Renal cortex interstitium (tissue), 11 donors: ENCODE data around the gene PON2. TPM values are rescaled to one million over a fixed set of nuclear protein-coding genes. Genes with fewer than 3 reads are reported as not detected.

Experiments
- DNase-seq, 11 donors: peaks; one replicate each; pipeline ENCODE4 v3.0.0-alpha.2; 2013; ENCODE audit warnings: low read depth in 9 of 11, low spot score in 4 of 11; ENCODE audit errors: extremely low read depth in 1 of 11
- polyA plus RNA-seq, 3 donors: library from polyadenylated mRNA; unstranded; fragments of 120-200 nt; gene quantifications; one replicate each; pipeline ENCODE4 v1.2.1, GENCODE V29; 2013; ENCODE audit not compliant: insufficient read length in 3 of 3

PON2 gene
- polyA plus RNA-seq, 3 donors = 153 to 230 (median 185) TPM

- no peak for DNase-seq
Observed at GRCh38 chr7:95376632-95377400, 58.0 kb downstream of the PON2 start.

GRCh38 chr7:95375591-95376257, 59.1 kb downstream of the PON2 start:
- DNase-seq = no peak

- DNase-seq = no peak
Observed at GRCh38 chr7:95373323-95373722, 61.5 kb downstream of the PON2 start.

DNA sequence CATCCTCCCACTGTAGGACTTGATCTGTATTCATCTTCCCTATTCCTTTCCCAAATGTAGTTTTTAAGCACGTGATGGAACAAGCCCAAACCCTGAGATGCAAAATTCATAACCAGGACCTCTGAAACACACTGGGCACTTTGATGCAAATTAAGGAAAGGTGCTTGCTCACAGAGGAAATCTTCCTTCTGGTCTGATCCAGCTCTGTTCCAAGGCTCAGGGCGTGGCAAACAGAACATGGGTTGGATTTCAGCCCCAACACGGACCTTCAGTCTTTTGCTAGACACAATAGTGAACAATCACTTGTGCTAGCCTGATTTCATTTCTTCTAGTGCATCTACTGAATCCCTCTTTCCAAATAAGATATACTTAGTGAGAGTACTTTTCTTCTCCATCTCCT, 66.6 kb downstream of the PON2 start:
- no peak for DNase-seq

DNA sequence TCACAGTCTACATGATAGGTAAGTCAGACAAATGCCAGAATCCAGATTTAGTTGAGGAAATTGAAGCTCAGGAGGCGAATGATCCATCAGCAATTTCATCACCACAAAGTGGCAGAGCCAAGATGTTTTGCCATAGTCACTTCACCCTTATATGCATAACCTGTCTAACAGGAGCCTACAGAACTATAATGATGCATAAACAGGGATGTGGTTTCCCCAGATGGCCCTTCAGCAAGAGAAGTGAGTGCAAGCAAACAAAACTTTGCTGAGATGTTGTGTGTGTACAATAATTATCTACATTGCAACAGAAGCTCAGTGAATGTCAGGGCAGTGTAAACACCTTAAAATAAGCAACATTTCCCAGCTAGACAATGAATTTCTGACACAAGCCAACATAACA, 67.2 kb downstream of the PON2 start:
- no peak for DNase-seq

- no peak for DNase-seq
Observed at GRCh38 chr7:95365151-95365550, 69.7 kb downstream of the PON2 start.

DNA sequence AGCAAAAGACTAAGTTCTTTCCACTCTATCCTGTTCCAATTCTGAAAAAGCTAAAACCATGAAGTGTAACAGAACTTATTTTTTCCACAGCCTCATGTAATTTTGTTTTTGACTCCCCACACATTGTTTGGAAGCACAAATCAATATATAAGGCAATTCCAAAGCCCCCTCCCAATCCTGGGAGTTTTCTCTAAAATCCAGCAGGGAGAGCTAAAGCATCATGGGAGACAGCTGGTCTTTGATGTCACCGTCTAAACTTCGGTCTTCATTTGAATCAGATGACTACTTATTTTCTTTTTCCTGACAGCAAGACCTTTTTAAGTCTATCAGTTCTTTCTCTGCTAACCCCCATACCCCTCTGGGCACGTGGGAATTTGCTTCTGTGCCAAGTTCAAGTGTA, 77.2 kb downstream of the PON2 start:
- DNase-seq = no peak

Other genes with a start within 250 kb of the PON2 start
- 1 to 10 TPM in 2 of 3 donors, under 1 TPM in 1; 0.34 to 3.6 (median 1.3) TPM for gene PON1, start 110.5 kb downstream of the PON2 start, polyA plus RNA-seq
- gene PON3, start 38.7 kb downstream of the PON2 start, polyA plus RNA-seq = 1 to 10 TPM; 2.2 to 2.5 (median 2.3) TPM
- under 1 TPM; 0.08 to 0.14 (median 0.13) TPM for gene ASB4, start 50.9 kb upstream of the PON2 start, polyA plus RNA-seq
- gene PDK4, start 161.5 kb upstream of the PON2 start, polyA plus RNA-seq = 10 to 100 TPM; 15.2 to 31.9 (median 21.3) TPM